NCI-H1694 treated with DMSO at 0.1 percent for 48 hours (cell line): ENCODE results near the gene ADGRL1.
"Not testable (repeated sequence)": the region's sequence is repeated elsewhere in the genome, so short reads cannot be mapped to it uniquely, and the experiment has no call there.

Source experiments
- DNase-seq: peaks from one replicate; lab custom pipeline; 2025; lab: John Stamatoyannopoulos, UW

The ADGRL1 gene

DNA sequence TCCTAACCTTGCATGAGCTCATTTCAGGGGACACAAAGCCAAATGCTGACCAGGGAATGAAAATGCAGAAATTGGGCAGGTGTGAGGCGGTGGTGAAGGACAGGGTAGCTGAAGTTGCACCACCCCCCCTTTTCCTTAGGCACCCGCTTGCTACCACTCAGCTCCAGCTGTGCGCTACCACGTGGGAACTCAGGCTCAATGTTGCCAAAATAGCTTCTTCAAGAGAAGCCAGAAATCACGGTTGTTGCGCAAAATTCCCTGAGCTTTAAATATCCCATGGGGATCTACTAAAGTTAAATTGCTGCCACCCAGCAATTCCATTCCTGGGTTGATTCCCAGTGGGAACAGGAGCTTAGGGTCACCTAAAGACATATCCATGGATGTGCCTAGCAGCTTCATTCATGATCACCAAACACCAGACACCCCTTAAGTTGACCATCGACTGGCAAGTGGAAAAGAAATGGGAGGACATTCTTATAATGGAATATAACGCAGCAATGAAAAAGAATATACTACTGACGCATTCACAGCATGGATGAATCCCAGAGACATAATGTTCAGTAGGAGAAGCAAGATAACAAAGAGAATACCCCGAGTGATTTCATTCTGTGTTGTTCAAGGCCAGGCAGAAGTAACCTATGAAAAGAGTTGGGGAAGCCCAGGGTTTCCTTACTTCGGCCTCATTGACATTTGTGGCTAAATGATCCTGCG lies 12.8 kb upstream of the ADGRL1 start:
- DNase-seq, result no peak

DNA sequence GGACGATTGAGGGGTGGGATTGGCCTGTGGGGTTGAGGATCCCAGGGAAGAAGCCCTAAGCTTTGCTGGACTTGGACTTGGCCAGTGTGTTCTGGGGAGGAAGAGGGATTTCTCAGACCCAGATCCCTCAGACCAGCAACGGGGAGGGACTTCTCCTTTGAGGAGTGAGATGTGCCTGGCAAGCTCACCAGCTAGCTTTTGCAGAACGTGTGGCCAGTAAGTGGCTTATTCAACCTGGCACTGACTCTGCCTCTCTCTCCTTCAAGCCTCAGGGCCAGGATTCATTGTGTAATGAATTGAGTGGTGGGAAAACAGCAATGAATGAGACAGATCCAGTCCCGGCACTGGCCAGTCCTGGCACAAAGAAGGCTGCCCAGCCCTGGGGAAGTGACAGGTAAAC lies 11.9 kb upstream of the ADGRL1 start:
- DNase-seq, result not testable (repeated sequence)

DNA sequence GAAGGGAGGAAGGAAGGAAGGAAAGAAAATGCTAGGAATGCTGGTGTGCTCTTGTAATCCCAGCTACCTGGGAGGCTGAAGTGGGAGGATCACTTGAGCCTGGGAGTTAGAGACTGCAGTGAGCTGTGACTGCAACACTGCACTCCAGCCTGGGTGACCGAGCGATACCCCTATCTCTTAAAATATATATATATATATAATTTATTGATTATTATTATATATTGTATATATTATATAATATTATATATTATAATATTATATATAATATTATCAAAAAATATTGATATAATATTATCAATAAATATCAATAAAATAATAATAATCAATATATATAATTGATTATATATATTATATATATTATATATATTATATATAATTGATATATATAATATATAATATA lies 8.6 kb upstream of the ADGRL1 start:
- DNase-seq, result no peak

DNA sequence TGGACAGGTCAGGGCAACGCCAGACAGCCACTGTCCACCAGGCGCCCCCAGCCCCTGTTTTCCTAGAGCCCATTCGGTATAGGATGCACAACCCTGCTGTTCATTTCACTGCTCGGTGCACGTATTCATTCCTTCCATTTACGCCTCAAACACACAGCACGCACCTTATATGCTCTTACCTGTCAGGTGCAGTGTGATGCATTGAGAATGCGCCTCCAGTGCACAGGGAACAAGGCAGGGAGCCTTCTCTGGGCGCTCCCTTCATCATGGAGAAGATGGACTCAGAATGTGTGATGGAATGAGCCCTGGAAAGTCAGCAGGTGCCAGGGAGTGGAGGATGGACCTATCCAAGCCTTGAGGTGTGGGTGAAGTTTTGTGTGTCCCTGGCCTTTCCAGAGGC lies 4.2 kb upstream of the ADGRL1 start:
- not testable (repeated sequence) for DNase-seq

DNA sequence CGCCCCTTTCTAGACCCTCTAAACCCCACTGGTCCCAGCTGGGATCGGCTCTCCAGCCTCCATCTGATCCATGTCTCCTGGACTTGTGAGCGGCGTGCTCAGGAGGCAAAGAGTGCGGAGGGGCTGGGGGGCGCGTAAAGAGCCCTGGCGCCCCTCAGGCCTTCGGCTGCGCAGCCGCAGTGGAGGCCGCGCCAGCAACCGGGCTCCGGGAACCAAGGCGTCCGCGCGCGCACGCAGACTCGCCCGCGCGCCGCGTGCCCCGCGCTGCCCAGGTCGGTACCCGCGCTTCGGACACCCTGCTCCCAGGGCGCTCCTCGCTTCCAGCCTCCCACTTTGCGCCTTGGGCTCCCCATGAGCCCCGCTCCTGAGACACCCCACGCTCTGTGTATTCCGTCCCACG lies 3.4 kb upstream of the ADGRL1 start:
- peak; percentile 7 for DNase-seq

DNA sequence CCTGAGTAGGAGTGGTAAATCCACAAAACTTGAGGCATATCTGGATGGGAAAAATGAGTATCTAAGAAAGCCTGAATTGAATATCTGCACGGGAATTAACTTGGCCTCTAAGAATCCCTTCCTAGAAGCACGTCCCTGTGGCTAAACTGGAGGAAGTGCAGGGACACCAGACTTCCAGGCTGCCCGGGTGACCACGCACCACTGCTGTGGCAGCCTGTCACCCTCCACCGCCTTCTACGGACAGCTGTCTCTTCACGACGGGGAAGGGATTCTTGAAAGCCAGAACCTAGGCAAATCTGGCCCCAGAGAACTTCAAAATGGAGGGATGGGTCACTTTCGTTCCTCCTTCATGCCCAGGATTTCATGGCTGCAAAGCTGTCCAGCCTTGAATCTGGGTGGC lies 2.5 kb upstream of the ADGRL1 start:
- DNase-seq, result not testable (repeated sequence)

DNA sequence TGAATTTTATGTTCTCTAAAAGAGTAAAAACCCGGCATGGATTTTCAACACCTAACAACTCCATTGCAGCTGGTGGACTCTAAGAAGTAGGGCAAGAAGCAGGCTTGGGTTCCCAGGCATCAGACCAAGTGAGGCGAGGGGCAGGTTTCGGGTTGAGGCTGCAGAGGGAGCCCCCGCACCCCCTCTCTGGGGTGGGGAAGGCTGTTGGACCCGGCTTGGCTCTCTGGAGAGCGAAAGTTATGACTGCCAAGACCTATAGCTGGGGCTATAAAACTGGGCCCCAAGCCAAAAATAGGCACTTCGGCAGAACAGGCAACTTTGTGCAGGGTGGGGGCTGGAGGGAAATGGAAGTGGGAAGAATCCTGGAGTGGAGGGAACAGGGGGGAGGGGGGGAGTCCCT lies 1.8 kb upstream of the ADGRL1 start:
- not testable (repeated sequence) for DNase-seq

DNA sequence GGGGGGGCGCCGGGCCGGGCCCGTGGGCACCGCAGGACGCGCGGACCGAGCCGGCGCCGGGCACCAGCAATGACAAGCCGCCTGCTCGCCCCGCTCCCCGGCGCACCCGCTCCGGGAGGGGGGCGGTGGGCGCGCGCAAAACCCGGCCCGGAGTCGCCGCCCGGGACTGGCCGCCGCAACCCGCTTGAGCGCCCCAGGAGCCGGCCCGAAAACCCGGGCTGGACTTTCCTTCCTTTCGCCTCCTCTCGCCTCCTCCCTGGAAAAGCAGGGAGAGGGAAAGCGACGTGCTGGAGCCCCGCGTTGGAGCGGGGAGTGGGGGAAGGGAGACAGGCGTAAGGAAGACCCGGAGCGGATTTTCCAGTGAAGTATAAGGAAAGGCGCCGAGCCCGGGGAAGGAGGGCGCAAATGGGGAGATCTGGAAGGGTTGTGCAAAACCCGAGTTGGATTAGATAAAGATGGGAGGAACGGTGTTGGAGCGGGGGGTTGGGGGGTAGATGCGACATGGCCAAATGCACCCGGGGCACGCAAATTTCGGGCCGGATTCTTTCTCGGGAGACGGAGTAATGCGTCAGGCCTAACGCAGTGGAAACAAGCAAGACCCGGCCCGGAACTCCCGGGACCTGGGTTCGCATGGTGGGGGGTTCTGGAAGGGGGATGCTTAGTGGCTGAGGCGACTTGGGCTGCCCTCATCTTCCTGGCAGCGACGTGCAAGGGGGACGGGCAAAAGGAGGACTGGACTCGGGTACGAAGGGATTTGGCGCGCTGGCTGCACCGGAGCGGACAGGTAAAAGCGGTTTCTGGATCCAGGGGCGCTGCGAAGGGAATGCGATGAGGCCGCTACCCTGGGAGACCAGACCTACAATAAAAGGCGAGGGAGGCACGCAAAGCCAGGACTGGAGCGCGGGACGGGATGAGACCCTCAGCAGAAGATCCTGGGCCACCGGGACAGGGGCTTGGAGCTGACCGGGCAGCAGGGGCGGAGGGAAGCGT lies 1.1 kb upstream of the ADGRL1 start:
- peak; percentile 90 for DNase-seq

DNA sequence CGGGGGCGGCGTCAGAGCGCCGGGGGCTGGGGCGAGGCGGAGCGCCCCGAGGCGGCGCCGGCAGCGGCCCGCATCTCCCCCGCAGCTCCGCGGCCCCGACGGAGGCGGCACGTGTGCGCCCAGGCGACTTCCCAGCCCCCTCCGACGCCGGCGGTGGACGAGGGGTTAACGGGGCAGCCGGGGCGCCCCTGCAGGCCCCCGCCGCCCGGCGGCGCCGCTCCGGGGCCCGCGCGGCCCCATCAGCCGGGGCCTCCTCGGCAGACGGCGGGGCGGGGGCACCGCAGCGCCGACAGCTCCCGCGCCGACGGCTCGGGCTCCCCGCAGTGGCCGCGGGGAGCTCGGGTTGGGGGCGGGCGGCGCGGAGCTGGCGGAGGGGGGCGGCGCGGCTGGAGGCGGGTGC lies 339 bp upstream of the ADGRL1 start:
- not testable (repeated sequence) for DNase-seq

DNA sequence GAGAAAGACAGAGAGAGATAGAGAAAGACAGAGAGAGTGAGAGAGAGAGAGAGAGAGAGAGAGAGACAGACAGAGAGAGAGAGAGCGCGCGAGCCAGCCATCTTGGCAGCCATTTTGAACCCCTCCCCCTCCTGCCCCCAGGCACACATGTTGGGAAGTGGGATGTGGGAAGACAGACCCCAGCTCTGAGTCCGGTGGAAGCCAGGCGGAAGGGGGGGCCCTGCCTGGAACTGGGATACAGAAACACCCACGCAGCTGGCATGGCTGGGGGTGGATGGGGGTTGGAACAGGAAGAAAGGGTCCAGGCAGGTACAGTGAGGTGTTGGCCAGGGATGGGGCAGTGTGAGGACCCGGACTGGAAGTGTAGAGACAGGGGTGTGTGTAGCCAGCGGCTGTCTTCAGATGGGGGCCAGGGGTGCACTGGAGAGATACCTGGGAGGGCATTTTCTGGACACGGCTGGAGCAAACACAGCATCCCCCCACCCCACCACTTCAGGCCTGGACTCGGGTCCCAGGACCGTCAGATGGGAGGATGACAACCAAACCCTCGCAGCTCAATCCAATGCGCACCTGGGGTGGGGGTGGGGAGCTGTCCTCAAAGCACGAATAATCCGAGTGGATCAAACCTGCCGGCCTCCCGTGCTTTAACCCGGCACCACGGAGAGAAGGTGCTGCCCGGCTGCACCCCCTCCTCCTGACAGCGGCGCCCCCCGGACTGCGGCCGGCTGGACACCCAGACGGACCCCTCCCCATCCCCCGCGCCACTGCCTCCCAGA lies 1.1 kb downstream of the ADGRL1 start:
- DNase-seq, result not testable (repeated sequence)

DNA sequence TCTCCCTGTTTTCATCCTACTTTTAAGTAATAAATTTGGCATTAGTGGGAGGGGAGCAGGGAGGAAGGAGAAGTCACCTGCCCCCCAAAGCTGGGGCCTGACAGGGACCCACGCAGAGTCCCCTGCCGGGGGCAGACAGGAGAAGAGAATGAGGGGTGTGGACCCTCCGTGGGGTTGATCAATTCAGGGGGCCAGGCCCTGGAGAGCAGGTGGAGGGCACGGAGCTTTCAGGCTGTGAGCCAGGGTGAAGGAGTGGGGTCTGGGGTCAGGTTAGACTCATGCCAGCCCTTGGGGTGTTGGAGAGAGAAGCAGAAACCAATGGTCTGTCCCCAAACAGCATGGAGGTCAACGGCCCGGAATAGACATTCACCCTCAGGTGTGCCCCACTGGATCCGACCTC lies 1.8 kb downstream of the ADGRL1 start:
- DNase-seq, result not testable (repeated sequence)

DNA sequence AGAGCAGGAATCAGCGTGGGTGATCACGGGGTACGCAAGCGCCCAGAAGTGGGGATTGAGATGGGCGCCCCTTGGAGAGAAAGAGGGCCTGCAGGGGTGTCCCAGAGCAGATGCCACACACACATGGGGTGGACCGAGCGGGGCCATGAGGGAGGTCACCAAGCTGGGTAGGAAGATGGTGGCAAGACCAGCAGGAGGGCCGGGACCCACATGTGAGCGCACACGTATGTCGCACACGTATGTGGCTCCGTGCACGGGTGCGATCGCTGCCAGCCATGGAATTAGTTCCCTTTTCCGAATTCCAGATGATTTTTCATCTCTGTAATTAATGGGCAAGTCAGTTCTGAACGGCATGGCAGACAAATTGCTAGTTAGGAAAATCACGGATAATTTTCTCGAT lies 2.2 kb downstream of the ADGRL1 start:
- DNase-seq, result not testable (repeated sequence)

DNA sequence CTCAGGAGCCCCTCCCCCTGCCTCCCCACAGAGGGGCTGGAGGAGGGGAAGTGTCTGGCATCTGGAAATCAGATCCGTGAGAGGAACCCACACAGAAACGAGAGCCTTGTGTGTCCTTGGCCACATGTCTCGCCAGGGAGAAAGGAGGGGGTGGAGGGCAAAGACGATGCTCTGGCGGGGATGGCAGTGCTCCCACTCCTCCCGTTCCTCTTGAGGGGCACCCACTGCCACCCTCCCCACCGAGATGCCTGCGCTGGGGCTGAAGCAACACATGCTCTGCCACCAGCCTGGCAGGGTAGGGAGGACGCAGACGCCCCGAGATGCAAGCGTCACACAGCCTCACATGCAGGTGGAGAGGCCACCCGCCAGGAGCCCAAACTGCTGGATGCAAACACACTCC lies 2.8 kb downstream of the ADGRL1 start:
- no peak for DNase-seq

DNA sequence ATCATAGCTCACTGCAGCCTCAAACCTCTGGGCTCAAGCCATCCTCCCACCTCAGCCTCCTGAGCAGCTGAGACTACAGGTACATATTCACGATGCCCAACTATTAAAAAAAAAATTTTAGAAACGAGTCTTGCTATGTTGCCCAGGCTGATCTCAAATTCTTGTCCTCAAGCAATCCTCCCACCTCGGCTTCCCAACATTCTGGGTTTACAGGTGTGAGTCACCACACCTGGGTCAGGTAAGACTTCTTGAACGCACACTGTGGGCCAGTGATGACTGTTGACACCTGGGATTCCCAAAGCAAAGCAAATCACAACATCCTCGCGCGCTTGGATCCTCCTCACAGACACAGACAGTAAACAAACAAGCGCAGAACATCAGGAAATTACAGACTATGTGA lies 4.5 kb downstream of the ADGRL1 start:
- not testable (repeated sequence) for DNase-seq

DNA sequence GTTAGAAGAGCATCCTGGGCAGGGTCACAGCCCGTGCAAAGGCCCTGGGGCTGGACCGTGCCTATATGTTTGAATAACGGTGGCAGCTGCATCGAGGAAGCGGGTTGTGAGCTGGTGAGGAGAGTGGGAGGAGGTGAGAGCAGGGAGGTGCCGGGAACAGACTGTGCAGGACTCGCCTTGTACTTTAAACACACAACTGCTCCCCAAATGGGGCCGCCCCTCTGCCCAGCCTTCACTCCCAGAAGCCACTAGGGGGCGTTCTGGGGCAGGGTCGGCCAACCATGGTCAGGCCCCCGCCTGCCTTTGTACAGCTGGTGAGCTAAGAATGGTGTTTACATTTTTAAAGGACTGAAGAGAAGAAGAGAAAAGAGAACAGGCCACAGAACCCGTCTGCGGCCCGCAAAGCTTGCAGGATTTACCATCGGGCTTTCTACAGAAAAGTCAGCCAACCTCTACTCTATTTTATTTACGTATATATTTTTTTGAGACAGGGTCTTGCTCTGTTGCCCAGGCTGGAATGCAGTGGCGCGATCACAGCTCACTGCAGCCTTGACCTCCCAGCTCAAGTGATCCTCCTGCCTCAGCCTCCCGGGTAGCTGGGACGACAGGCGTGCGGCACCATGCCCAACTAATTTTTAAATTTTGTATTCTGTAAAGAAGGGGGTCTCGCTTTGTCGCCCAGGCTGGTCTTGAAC lies 5.7 kb downstream of the ADGRL1 start:
- peak; percentile 35 for DNase-seq

DNA sequence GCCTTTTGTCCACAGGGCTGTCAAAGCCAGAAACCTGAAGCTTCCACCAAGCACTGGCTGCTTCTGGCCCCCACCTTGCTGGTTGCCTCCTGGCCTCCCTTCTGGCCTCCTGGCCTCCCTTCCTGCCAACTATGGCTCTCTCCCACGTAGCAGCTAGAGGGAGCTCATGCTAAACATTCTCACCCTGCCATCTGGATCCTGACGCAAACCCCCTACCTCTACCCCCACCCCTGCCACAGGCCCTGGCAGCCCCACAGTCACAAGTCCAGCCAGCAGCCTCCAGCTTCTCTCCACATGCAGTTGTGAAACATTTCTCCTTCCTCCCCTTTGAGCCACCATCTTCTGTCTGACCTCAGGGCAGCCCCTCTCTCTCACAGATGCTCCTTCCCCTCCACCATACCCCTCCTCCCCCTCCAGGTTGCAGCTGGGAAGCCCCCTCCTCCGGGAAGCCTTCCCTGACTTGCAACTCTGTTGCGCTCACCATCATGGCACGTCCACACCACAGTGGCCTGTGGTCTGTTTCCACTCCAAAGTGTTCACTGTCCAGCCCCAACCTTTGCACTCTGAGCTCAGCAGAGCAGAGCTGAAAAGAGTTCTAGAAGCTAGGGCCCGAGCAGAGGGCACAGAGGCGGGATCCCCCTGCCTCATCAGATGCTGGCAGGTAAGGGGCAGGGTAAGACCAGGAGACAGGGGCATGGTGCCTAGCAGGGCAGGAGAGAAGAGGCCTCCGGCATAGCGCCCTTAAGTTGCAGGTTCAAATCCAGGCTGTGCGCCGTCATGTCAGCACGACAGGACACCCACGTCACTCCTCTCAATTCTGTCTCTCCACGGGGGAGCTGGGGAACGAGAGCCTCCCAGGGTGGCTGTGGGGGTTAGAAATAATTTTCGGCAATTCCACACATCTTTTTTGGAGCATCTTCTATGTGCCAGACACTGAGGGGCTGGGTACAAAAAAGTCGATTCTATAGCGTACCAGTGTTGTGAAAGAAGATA lies 7.3 kb downstream of the ADGRL1 start:
- DNase-seq, result peak; percentile 47

DNA sequence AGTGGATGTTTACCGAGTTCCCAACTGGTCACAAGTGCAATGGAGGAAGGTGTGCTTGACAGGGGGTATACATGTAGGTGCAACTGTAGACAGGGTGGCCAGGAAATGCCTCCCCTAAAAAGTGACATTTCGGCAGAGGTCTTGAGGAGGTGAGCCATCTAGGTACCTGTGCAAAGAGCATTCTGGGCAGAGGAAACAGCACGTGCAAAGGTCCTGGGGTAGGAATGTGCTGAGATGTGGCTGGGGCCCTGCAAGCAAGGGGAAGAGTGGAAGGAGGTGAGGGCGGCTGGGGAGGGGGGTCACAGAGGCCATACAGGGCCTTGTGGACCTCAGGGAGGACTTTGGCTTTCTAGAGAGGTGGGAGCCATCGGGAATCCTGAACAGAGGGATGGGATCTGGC lies 8.1 kb downstream of the ADGRL1 start:
- DNase-seq, result no peak

DNA sequence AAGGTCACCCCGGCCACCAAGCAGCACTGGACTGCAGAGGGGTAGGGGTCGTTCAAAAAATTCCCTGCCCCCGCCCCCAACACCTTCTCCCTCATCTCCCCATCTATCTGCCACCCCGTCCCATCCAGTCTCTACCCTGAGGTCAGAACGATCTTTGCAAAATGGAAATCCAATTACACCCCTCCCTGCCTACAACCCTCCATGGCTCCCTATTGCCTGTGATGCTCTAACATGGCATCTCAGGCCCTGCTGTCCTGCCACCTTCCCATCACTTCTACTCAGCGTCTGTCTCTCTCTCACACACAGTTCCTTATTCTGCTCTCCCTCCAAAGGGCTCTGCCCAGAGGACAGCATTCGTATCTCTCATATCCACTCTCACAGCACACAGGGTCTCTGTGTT lies 8.7 kb downstream of the ADGRL1 start:
- DNase-seq, result not testable (repeated sequence)

DNA sequence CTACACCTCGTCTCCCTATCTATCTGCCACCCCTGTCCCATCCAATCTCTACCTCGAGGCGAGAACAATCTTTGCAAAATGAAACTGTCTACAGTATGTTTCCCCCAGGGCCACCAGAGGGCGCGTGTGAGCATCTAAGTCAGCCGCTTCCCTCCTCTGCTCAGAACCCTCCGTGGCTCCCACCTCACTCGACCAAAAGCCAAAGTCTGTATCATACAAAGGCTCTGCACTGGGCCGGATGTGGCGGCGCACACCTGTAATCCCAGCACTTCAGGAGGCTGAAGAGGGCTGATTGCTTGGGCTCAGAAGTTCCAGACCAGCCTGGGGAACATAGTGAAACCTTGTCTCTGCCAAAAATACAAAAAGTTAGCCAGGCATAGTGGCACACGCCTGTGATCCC lies 9.9 kb downstream of the ADGRL1 start:
- DNase-seq, result peak; percentile 41

DNA sequence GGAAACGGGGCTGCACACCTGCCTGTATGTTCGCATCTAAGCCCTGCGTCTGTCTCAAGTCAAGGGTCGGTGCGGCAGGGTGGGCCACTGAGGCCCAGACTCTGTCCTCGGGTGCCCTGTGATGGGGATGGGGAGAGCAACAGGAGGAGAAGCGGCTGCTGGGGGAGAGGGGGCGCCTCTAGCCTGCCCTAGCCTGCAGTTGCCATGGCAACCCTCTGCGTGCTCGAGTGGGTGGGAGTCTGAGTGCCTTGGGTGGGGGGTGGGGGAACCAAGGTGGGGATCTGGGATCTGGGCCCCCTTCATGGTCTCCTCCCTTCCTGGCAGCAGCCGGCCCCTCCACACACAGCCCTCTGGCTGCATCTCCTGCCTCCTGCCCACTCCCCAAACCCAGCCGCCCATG lies 10.8 kb downstream of the ADGRL1 start:
- not testable (repeated sequence) for DNase-seq
